NT2/D1 (cell line): ENCODE results near the gene UGT8.
A peak's percentile ranks its signal among the peaks of the same experiment; 100 is the strongest.

ENCODE experiments used
- DNase-seq: peaks from one replicate; pipeline ENCODE4 v3.0.0-alpha.2; 2011; ENCODE audit warnings: low read depth, low spot score
- H3K27me3 ChIP-seq: 2 replicates; pipeline ENCODE4 v1.6.0; 2011; ENCODE audit warnings: mild to moderate bottlenecking; ENCODE audit not compliant: insufficient read length, insufficient read depth
- H3K36me3 ChIP-seq: 2 replicates; pipeline ENCODE4 v1.6.1; 2011; ENCODE audit warnings: mild to moderate bottlenecking, low read length, mixed read lengths; ENCODE audit not compliant: insufficient read depth, insufficient read length
- H3K4me1 ChIP-seq: 2 replicates; pipeline ENCODE4 v1.5.1; 2011; ENCODE audit not compliant: insufficient read depth, insufficient read length
- H3K4me3 ChIP-seq: 2 replicates; pipeline ENCODE4 v1.5.1; 2011; ENCODE audit warnings: low read depth; ENCODE audit not compliant: insufficient read length
- H3K9ac ChIP-seq: 2 replicates; pipeline ENCODE4 v1.6.0; 2011; ENCODE audit warnings: low read depth; ENCODE audit not compliant: insufficient read length
- H3K9me3 ChIP-seq: 2 replicates; pipeline ENCODE4 v1.5.1; 2011; ENCODE audit warnings: mild to moderate bottlenecking, low read length; ENCODE audit not compliant: insufficient read depth
- SUZ12 ChIP-seq: IDR thresholded peaks from 2 replicates; pipeline ENCODE4 v1.6.1; 2011; ENCODE audit not compliant: insufficient read length, insufficient read depth; ENCODE audit errors: extremely low read depth
- YY1 ChIP-seq: IDR thresholded peaks from 2 replicates; pipeline ENCODE4 v1.6.1; 2011; ENCODE audit not compliant: insufficient read length, insufficient read depth
- ZNF274 ChIP-seq: IDR thresholded peaks from 2 replicates; pipeline ENCODE4 v1.6.1; 2011; ENCODE audit warnings: mild to moderate bottlenecking, low read depth, low read length

The UGT8 gene

DNA sequence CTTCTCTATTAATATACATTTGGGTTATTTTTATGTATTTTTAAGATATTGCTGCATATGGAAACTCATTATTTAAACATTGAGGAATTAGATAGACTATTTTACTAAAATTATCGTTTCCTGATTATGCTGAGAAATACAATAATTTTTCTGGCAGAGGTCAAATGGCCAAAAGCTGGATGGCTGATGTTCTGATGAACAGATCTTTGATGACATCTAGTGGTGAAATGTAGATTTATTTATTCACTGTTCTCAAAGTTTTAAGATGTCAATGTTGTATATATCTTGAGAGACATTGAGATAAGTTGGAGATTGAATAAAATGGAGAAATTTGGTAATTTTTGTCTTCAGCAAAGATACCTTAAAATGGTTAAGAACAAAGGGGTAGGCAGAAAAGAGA, 96.2 kb downstream of the UGT8 start:
- TF ChIP-seq SUZ12 = no peak
- Histone ChIP-seq H3K4me3 (no peak overlapping the region), H3K9me3 (no peaks in the 10 kb centered on the region), H3K4me1 (no peaks in the 10 kb centered on the region), H3K9ac (no peak overlapping the region), H3K27me3 (no peaks in the 10 kb centered on the region), H3K36me3 (no peaks in the 10 kb centered on the region)
- peak; percentile 6 for DNase-seq

DNA sequence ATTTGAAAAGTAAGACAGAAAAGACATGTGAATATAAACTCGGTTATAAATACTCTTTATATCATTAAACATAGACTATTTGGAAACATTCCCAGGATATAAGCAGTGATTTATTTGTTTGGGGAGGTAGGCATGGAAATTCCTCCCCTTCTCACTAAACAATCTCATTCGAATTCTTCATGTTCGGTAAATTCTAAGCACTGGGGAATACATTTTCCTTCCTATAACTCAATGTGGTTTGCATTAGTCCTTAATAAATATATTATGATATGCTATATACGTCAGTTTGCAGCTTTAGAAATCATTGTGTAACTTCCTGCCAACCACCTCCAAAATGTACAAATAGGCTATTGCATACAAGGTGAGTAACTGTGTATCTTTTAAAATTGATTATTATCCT, 99.6 kb downstream of the UGT8 start:
- TF ChIP-seq SUZ12 (no peak), YY1 (no peak), ZNF274 (no peak)
- no peaks in the 10 kb centered on the region for H3K4me1 ChIP-seq

DNA sequence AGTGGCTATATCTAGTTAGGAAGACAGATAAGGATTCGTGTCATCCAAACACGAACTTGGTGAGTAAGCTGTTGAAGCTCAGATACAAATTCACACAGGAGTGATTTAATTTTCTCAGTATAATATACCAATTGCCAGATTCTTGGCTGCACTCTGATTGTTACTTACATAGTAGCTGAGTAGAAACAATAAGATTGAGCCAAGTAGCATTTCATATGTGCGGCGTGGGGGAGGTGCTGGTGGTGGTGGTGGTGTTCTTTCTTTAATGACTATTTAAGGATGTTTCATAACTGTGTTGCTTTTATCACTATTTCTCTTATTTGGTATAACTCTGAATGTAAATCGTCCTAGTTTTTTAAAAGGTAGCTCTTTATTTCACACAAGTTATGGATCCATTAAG, 102.9 kb downstream of the UGT8 start:
- no peaks in the 10 kb centered on the region for H3K4me1 ChIP-seq
- no peaks in the 10 kb centered on the region for H3K27me3 ChIP-seq
- DNase-seq = no peak
- TF ChIP-seq SUZ12 = no peak
- TF ChIP-seq ZNF274 = no peak
- TF ChIP-seq YY1 = no peak
- no peak overlapping the region for H3K9ac ChIP-seq
- no peaks in the 10 kb centered on the region for H3K9me3 ChIP-seq
- H3K36me3 ChIP-seq = no peaks in the 10 kb centered on the region
- no peak overlapping the region for H3K4me3 ChIP-seq

More for the DNA sequence above, 99.6 kb downstream of the UGT8 start:
- no peaks in the 10 kb centered on the region for H3K9me3 ChIP-seq
- DNase-seq = no peak
- no peak overlapping the region for H3K9ac ChIP-seq
- H3K4me3 ChIP-seq = no peak overlapping the region
- H3K27me3 ChIP-seq = no peaks in the 10 kb centered on the region
- H3K36me3 ChIP-seq = no peaks in the 10 kb centered on the region

DNA sequence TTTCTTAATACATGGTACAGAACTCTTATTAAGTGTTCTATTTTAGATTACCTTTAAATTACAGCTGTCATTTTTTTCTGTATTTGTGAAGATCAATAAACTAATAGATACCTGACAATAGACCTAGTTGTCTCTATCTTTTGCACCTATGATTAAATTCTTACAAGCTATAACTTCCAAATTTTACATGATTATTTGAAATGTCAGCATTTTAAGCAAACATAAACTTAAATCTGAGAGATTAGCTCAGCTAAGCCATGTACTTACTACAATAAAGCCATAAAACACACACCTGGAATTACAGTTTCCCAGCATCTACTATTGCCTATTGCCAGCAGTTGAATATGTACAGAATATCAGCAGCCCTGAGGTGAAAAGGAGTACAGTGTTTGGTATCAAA, 118.8 kb downstream of the UGT8 start:
- no peaks in the 10 kb centered on the region for H3K27me3 ChIP-seq
- no peak overlapping the region for H3K4me3 ChIP-seq
- no peaks in the 10 kb centered on the region for H3K4me1 ChIP-seq
- TF ChIP-seq SUZ12 (no peak), ZNF274 (no peak), YY1 (no peak)
- no peak for DNase-seq
- H3K9me3 ChIP-seq = no peaks in the 10 kb centered on the region
- no peak overlapping the region for H3K9ac ChIP-seq
- no peaks in the 10 kb centered on the region for H3K36me3 ChIP-seq

DNA sequence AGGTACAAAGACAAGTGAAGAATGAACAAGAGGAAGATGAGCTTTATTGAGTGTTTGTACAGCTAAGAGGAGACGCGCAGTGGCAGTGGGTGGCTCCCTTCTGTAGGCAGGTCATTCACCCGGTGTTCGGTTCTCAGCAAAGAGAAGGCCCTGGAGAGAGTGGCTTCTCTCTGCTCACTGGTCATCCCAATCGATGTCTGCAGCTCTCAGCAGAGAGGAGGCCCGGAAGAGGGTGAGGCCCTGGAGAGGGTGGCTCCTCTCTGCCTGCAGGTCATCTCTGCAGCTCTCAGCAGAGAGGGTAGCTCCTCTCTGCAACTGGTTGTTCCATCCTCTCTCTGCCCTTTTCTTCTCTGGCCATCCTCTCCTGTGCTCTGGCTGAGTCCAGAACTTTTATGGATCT, 126.5 kb downstream of the UGT8 start:
- H3K36me3 ChIP-seq = no peaks in the 10 kb centered on the region
- no peak for DNase-seq
- no peaks in the 10 kb centered on the region for H3K9me3 ChIP-seq
- no peak overlapping the region for H3K4me3 ChIP-seq
- H3K4me1 ChIP-seq = no peaks in the 10 kb centered on the region
- H3K27me3 ChIP-seq = no peaks in the 10 kb centered on the region
- H3K9ac ChIP-seq = no peak overlapping the region
- TF ChIP-seq YY1 = no peak
- no peak for TF ChIP-seq SUZ12
- no peak for TF ChIP-seq ZNF274

DNA sequence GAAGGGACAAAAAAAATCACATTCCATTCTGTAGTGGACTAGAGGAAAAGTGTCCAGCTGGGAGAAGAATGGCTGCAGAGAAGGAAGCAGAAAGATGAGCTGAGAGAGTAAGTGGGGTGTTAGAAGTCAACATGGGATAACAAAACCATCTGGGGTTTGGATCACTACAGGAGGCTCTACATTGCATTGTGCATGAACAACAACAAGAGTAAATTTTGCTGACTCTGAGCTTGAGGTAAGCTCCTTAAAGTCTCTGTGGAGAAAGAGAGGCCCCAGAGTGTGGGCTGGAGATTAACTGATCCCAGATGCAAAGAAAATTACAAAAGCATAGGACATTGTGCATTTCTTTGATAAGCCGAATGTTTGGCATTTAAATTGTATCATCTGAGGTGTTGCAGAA, 128.9 kb downstream of the UGT8 start:
- Histone ChIP-seq H3K27me3 (no peaks in the 10 kb centered on the region), H3K9ac (no peak overlapping the region), H3K4me3 (no peak overlapping the region), H3K9me3 (no peaks in the 10 kb centered on the region), H3K4me1 (no peaks in the 10 kb centered on the region), H3K36me3 (no peaks in the 10 kb centered on the region)
- TF ChIP-seq SUZ12 = no peak
- no peak for TF ChIP-seq ZNF274
- no peak for TF ChIP-seq YY1
- DNase-seq = no peak
